ENCODE data around the gene CCNY.

DNA sequence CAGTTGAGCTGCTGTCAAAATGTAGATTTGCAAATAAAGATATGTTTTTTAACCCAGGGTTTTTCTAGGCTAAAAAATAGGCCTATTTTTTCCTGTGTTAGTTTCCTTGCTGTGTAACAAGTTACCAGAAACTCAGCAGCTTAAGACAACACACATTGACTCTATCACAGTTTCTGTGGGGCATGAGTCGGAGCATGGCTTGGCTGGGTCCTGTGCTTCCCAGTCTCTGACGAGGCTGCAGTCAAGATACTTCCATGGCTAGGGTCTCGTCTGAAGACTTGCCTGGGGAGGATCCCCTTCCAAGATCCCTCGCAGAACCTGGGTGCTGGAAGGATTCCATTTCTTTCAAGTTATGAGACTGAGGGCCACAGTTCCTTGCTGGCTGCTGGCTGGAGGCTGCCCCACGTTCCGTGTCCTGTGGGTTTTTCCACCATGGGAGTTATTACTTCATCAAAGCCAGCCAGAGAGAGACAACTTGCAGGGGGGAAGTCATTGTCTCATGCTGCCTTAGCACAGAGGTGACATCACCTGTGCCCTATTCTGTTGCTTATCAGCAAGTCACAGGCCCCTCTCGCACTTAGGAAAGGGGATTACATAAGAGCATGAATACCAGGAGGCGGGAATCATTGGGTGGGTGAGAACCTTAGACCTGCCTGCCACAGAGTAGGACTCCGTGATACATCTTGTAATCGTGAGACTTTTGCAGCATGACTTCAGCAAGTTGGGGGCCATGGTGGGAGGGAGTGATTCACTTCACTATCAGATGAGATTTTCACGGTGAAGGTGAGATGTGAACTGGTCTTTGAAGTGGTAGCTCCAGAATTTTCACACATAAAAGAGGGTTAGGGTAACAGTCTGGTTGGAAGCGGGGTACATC is 77.9 kb downstream of the CCNY start:
- TF ChIP-seq ATF3 (IDR thresholded peaks at IDR 0.05) (no peak), EZH2phosphoT487 (IDR thresholded peaks at IDR 0.05; ENCODE audit: borderline replicate concordance) (no peak), ZNF274 (IDR thresholded peaks at IDR 0.05; ENCODE audit: low read depth, low read length) (no peak), CTCF (IDR thresholded peaks at IDR 0.05 in 2 of 3, conservative IDR thresholded peaks at IDR 0.05 in 1 of 3; ENCODE audit: borderline replicate concordance in 1 of 3, insufficient read depth in 1 of 3, low read depth in 2 of 3, low read length in 2 of 3) (no peak), RAD21 (IDR thresholded peaks at IDR 0.05; ENCODE audit: low read depth) (no peak), CBX3 (IDR thresholded peaks at IDR 0.05; ENCODE audit: low read depth) (no peak), POLR2A (IDR thresholded peaks at IDR 0.05; ENCODE audit: borderline replicate concordance, extremely low read depth, insufficient read depth, insufficient read length) (no peak), CEBPB (IDR thresholded peaks at IDR 0.05; ENCODE audit: low read depth) (no peak), POLR2AphosphoS5 (IDR thresholded peaks at IDR 0.05; ENCODE audit: low read depth, low read length) (no peak), EZH2 (IDR thresholded peaks at IDR 0.05) (no peak), FOSL1 (IDR thresholded peaks at IDR 0.05; ENCODE audit: low read depth) (no peak), TCF7L2 (IDR thresholded peaks at IDR 0.05; ENCODE audit: borderline replicate concordance, extremely low read depth, insufficient read depth, insufficient read length) (no peak)
- TF ChIP-seq, protein P1, sequence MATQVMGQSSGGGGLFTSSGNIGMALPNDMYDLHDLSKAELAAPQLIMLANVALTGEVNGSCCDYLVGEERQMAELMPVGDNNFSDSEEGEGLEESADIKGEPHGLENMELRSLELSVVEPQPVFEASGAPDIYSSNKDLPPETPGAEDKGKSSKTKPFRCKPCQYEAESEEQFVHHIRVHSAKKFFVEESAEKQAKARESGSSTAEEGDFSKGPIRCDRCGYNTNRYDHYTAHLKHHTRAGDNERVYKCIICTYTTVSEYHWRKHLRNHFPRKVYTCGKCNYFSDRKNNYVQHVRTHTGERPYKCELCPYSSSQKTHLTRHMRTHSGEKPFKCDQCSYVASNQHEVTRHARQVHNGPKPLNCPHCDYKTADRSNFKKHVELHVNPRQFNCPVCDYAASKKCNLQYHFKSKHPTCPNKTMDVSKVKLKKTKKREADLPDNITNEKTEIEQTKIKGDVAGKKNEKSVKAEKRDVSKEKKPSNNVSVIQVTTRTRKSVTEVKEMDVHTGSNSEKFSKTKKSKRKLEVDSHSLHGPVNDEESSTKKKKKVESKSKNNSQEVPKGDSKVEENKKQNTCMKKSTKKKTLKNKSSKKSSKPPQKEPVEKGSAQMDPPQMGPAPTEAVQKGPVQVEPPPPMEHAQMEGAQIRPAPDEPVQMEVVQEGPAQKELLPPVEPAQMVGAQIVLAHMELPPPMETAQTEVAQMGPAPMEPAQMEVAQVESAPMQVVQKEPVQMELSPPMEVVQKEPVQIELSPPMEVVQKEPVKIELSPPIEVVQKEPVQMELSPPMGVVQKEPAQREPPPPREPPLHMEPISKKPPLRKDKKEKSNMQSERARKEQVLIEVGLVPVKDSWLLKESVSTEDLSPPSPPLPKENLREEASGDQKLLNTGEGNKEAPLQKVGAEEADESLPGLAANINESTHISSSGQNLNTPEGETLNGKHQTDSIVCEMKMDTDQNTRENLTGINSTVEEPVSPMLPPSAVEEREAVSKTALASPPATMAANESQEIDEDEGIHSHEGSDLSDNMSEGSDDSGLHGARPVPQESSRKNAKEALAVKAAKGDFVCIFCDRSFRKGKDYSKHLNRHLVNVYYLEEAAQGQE (IDR thresholded peaks at IDR 0.05; ENCODE audit: low read depth), result no peak
- TF ChIP-seq, protein P2, sequence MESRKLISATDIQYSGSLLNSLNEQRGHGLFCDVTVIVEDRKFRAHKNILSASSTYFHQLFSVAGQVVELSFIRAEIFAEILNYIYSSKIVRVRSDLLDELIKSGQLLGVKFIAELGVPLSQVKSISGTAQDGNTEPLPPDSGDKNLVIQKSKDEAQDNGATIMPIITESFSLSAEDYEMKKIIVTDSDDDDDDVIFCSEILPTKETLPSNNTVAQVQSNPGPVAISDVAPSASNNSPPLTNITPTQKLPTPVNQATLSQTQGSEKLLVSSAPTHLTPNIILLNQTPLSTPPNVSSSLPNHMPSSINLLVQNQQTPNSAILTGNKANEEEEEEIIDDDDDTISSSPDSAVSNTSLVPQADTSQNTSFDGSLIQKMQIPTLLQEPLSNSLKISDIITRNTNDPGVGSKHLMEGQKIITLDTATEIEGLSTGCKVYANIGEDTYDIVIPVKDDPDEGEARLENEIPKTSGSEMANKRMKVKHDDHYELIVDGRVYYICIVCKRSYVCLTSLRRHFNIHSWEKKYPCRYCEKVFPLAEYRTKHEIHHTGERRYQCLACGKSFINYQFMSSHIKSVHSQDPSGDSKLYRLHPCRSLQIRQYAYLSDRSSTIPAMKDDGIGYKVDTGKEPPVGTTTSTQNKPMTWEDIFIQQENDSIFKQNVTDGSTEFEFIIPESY (IDR thresholded peaks at IDR 0.05; ENCODE audit: extremely low read depth, insufficient replicate concordance, low read length), result no peak

Measured in HCT116 (cell line).